ENCODE data around the gene B3GNT7.
A peak's percentile ranks its signal among the peaks of the same experiment; 100 is the strongest.
"Not testable (repeated sequence)": the region's sequence is repeated elsewhere in the genome, so short reads cannot be mapped to it uniquely, and the experiment has no call there.

Gene B3GNT7

DNA sequence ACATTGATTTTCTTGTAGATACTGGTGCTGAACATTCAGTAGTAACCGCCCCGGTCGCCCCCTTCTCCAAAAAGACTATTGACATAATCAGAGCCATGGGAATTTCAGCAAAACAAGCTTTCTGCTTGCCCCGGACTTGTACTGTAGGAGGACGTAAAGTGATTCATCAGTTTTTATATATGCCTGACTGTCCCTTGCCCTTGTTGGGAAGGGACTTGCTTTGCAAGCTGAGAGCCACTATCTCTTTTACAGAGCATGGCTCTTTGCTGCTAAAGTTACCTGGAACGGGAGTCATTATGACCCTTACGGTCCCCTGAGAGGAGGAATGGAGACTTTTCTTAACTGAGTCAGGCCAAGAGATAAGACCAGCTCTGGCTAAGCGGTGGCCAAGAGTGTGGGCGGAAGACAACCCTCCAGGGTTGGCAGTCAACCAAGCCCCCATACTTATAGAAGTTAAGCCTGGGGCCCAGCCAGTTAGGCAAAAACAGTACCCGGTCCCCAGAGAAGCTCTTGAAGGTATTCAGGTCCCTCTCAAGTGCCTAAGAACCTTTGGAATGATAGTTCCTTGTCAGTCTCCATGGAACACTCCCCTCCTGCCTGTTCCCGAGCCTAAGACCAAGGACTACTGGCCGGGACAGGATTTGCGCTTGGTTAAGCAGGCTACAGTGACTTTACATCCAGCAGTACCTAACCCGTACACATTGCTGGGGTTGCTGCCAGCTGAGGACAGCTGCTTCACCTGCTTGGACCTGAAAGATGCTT is 8.1 kb downstream of the B3GNT7 start:
- H3K9me3 Mint-ChIP-seq, H3K36me3 Mint-ChIP-seq, H3K27ac Mint-ChIP-seq, H3K4me3 Mint-ChIP-seq, H3K27me3 Mint-ChIP-seq: not testable (repeated sequence)
- peaks cover 22% of the 10 kb centered on the region for H3K4me1 Mint-ChIP-seq

- H3K27ac Mint-ChIP-seq, H3K27me3 Mint-ChIP-seq, H3K36me3 Mint-ChIP-seq, H3K9me3 Mint-ChIP-seq, H3K4me3 Mint-ChIP-seq: not testable (repeated sequence)
- H3K4me1 Mint-ChIP-seq: peaks cover 22% of the 10 kb centered on the region
Observed at GRCh38 chr2:231404183-231404578, 8.7 kb downstream of the B3GNT7 start.

DNA sequence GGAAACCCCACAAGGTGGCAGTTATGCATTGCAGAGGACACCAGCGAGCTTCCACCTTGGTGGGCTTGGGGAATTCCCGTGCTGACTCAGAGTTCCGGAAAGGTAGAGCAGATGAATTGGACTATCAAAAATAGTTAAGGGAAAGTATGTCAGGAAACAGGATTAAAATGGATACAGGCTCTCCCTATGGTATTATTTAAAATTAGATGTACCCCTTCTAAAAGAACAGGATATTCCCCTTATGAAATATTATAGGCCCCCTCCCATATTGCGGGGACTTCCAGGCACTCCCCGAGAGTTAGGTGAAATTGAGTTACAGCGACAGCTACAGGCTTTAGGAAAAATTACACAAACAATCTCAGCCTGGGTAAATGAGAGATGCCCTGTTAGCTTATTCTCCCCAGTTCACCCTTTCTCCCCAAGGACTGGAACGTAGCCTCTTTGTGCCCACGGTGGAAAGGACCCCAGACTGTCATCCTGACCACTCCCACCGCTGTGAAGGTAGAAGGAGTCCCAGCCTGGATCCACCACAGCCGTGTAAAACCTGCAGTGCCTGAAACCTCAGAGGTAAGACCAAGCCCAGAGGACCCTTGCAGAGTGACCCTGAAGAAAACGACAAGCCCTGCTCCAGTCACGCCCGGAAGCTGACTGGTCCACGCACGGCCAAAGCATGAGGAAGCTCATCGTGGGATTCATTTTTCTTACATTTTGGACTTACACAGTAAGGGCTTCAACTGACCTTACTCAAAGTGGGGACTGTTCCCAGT is 10.3 kb downstream of the B3GNT7 start:
- H3K9me3 Mint-ChIP-seq, H3K27me3 Mint-ChIP-seq, H3K36me3 Mint-ChIP-seq: not testable (repeated sequence)
- H3K4me1 Mint-ChIP-seq: peaks cover 22% of the 10 kb centered on the region
- H3K4me3 Mint-ChIP-seq: peak overlapping the region; percentile 66
- peak overlapping the region; percentile 10 for H3K27ac Mint-ChIP-seq

DNA sequence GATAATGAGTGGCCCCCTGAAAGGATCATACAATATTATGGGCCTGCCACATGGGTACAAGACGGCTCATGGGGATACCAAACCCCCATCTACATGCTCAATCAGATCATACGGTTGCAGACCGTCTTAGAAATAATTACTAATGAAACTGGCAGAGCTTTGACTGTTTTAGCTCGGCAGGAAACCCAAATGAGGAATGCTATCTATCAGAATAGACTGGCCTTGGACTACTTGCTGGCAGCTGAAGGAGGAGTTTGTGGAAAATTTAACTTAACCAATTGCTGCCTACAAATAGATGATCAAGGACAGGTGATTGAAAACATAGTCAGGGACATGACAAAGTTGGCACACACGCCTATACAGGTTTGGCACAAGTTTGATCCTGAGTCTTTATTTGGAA is 12.2 kb downstream of the B3GNT7 start:
- not testable (repeated sequence) for H3K9me3 Mint-ChIP-seq

DNA sequence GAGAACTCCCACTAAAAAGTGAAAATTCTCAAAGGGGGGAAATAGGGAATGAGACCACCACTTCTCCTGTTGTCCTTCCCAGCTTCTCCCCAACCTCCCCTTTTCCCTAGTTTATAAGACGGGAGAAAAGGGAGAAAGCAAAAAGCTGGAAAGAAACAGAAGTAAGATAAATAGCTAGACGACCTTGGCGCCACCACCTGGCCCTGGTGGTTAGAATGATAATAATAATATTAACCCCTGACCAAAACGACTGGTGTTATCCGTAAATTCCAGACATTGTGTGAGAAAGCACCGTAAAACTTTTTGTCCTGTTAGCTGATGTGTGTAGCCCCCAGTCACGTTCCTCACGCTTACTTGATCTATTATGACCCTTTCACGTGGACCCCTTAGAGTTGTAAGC is 12.8 kb downstream of the B3GNT7 start:
- Mint-ChIP-seq H3K4me1 (peaks cover 29% of the 10 kb centered on the region), H3K27me3 (peaks cover 17% of the 10 kb centered on the region)
- not testable (repeated sequence) for H3K9me3 Mint-ChIP-seq, H3K36me3 Mint-ChIP-seq, H3K4me3 Mint-ChIP-seq, H3K27ac Mint-ChIP-seq

More for the DNA sequence above, 12.2 kb downstream of the B3GNT7 start:
- not testable (repeated sequence) for H3K4me3 Mint-ChIP-seq, H3K36me3 Mint-ChIP-seq, H3K27ac Mint-ChIP-seq
- Mint-ChIP-seq H3K4me1 (peaks cover 29% of the 10 kb centered on the region), H3K27me3 (peaks cover 14% of the 10 kb centered on the region)

DNA sequence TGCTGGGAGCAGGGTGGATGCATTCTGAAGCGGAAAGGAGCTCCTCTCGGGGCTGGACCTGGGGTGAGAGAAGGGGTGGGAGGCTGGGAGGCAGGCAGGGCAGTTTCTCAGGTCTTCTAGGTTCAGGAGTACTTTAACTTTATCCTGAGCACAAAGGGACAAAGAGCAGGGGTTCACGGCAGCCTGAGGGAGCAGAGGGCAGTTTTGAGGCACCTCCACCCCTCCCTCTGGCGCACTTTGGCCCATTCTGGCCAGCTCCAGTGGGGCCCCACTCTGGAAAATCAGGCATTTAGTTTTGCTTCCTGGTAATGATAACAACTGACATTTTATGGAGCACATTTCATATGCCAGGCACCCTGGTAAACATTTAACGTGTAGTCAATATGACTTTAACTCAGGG is 14.3 kb downstream of the B3GNT7 start:
- Mint-ChIP-seq H3K36me3 (peaks cover 8% of the 10 kb centered on the region), H3K4me1 (peaks cover 29% of the 10 kb centered on the region), H3K4me3 (no peak overlapping the region), H3K9me3 (no peaks in the 10 kb centered on the region), H3K27ac (no peak overlapping the region), H3K27me3 (peaks cover 24% of the 10 kb centered on the region)

GRCh38 chr2:231410293-231411004 is 14.9 kb downstream of the B3GNT7 start:
- H3K36me3 Mint-ChIP-seq: peaks cover 8% of the 10 kb centered on the region
- peaks cover 23% of the 10 kb centered on the region for H3K4me1 Mint-ChIP-seq
- H3K27me3 Mint-ChIP-seq: peaks cover 24% of the 10 kb centered on the region
- H3K4me3 Mint-ChIP-seq: no peak overlapping the region
- H3K27ac Mint-ChIP-seq: no peak overlapping the region
- no peaks in the 10 kb centered on the region for H3K9me3 Mint-ChIP-seq

- Mint-ChIP-seq H3K27ac (no peak overlapping the region), H3K4me1 (peaks cover 16% of the 10 kb centered on the region), H3K36me3 (peaks cover 8% of the 10 kb centered on the region), H3K27me3 (peaks cover 24% of the 10 kb centered on the region), H3K9me3 (no peaks in the 10 kb centered on the region), H3K4me3 (peak overlapping the region; percentile 77)
Observed at GRCh38 chr2:231411237-231411636, 15.7 kb downstream of the B3GNT7 start.

DNA sequence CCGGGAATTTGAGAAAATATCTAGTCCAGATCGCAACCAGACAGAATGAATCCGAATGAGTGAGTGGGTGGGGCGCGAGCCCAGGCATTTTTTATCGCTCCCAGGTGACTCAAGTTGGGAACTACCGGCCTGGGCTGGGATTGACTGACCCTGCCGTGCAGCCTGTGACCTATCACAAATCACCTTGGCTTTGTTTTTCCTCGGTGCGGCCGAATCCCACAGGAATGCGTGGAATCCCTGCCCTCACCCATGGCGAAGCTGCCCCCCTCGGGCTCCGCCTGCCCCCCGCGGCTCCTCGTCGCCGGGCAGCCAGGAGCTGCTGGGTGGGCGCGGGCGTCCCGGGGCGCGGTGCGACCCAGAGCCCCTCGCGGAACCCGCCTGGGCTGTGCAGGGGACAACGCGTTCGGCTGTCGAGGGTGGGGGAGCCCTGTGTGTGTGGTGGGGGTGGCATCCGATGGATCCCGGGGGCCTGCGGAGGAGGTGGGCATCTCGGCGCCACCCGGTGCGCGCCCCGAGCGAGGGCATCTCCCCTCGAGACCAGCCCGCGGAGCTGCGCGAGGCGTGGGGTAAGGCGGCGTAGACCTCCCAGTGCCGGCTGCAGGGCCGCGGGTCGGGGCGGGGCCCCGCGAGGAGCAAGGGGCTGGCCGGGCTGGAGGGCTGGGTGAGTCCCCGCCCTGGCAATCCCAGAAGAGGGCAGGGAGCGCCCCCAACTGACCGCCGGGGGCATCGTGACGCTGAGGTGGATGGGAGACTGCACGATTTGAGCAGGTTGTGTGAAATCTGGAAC is 16.5 kb downstream of the B3GNT7 start:
- H3K4me1 Mint-ChIP-seq: peaks cover 8% of the 10 kb centered on the region
- no peak overlapping the region for H3K27ac Mint-ChIP-seq
- peaks cover 24% of the 10 kb centered on the region for H3K27me3 Mint-ChIP-seq
- peaks cover 8% of the 10 kb centered on the region for H3K36me3 Mint-ChIP-seq
- H3K9me3 Mint-ChIP-seq: no peaks in the 10 kb centered on the region
- H3K4me3 Mint-ChIP-seq: peak overlapping the region; percentile 77

- no peak overlapping the region for H3K4me3 Mint-ChIP-seq
- peaks cover 7% of the 10 kb centered on the region for H3K4me1 Mint-ChIP-seq
- H3K36me3 Mint-ChIP-seq: peaks cover 8% of the 10 kb centered on the region
- H3K27me3 Mint-ChIP-seq: peaks cover 24% of the 10 kb centered on the region
- no peaks in the 10 kb centered on the region for H3K9me3 Mint-ChIP-seq
- H3K27ac Mint-ChIP-seq: no peak overlapping the region
Observed at GRCh38 chr2:231412618-231412963, 17.1 kb downstream of the B3GNT7 start.

- H3K4me3 Mint-ChIP-seq: no peak overlapping the region
- peaks cover 8% of the 10 kb centered on the region for H3K36me3 Mint-ChIP-seq
- peaks cover 24% of the 10 kb centered on the region for H3K27me3 Mint-ChIP-seq
- no peak overlapping the region for H3K27ac Mint-ChIP-seq
- H3K4me1 Mint-ChIP-seq: peaks cover 7% of the 10 kb centered on the region
- no peaks in the 10 kb centered on the region for H3K9me3 Mint-ChIP-seq
Observed at GRCh38 chr2:231413456-231413855, 17.9 kb downstream of the B3GNT7 start.

- Mint-ChIP-seq H3K36me3 (peaks cover 8% of the 10 kb centered on the region), H3K27ac (no peak overlapping the region), H3K4me3 (no peak overlapping the region), H3K9me3 (no peaks in the 10 kb centered on the region), H3K4me1 (peaks cover 7% of the 10 kb centered on the region), H3K27me3 (peaks cover 24% of the 10 kb centered on the region)
Observed at GRCh38 chr2:231413921-231414476, 18.5 kb downstream of the B3GNT7 start.

DNA sequence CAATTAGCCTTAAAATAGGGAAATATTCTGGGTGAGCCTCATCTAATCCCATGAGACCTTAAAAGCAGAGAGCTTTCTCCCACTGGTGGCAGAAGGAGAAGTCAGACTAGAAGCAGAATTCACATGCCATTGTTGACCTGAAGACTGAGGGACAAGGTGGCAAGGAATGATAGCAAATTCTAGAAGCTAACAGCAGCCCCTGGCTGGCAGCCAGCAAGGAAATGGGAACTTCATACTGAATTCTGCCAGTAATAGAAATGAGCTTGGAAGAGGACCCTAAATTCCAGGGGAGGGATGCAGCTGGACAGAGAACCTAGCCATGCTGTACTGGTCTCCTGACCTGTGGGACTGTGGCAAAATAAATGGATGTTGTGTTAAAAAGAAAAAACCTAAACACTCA is 19.5 kb downstream of the B3GNT7 start:
- H3K27me3 Mint-ChIP-seq: peaks cover 24% of the 10 kb centered on the region
- no peak overlapping the region for H3K27ac Mint-ChIP-seq
- no peaks in the 10 kb centered on the region for H3K9me3 Mint-ChIP-seq
- H3K36me3 Mint-ChIP-seq: peaks cover 8% of the 10 kb centered on the region
- peaks cover 7% of the 10 kb centered on the region for H3K4me1 Mint-ChIP-seq
- no peak overlapping the region for H3K4me3 Mint-ChIP-seq

- no peaks in the 10 kb centered on the region for H3K36me3 Mint-ChIP-seq
- no peak overlapping the region for H3K4me3 Mint-ChIP-seq
- no peaks in the 10 kb centered on the region for H3K4me1 Mint-ChIP-seq
- no peak overlapping the region for H3K27ac Mint-ChIP-seq
- peaks cover 3% of the 10 kb centered on the region for H3K27me3 Mint-ChIP-seq
- H3K9me3 Mint-ChIP-seq: no peaks in the 10 kb centered on the region
Observed at GRCh38 chr2:231418820-231419640, 23.5 kb downstream of the B3GNT7 start.

All from activated naive CD4-positive, alpha-beta T cell treated with anti-CD3 and anti-CD28 coated beads, Interleukin-2, amount 50 U/mL, for 24 hours (primary cell).